Measurements from ENCODE around the gene MMP10. TPM values are rescaled to one million over a fixed set of nuclear protein-coding genes. Genes with fewer than 3 reads are reported as not detected.

MMP10 gene
- total and polyA plus RNA-seq, 2 experiments from 2014 or later, result 0.10 TPM; not detected in 1

DNA sequence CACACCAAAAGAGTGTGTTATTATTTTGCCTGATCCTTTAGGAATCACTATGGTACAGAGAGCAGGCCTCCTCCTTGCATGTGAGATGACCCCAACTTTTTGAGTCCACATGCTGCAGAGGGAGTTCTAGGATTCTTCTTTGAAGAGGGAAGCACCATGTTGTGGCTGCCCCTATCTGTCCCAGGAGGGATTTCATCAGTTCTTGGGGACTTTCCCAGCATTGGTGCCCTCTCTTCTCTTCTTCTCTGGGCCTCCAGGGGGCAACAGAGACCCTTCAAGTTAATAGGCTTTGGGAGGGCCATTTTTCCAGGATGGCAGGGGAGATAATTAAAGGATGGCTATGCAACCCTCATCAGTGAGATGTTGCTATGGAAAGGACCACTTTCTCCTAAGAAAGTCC, 14.0 kb upstream of the MMP10 start:
- Histone ChIP-seq H3K4me2 (no peak overlapping the region), H3K79me2 (replicated peaks; ENCODE audit: insufficient read depth) (no peaks in the 10 kb centered on the region), H3K27me3 (ENCODE audit: insufficient read depth) (no peaks in the 10 kb centered on the region), H3K4me3 (no peak overlapping the region), H3K36me3 (ENCODE audit: insufficient read depth) (no peaks in the 10 kb centered on the region), H4K20me1 (replicated peaks; ENCODE audit: insufficient read depth) (no peaks in the 10 kb centered on the region), H3K27ac (ENCODE audit: low read depth) (no peak overlapping the region), H3F3A (replicated peaks; ENCODE audit: low read depth) (no peaks in the 10 kb centered on the region), H3K9me2 (ENCODE audit: insufficient read depth) (no peaks in the 10 kb centered on the region), H2AFZ (peak overlapping the region; percentile 45), H3K4me1 (ENCODE audit: insufficient read depth) (no peaks in the 10 kb centered on the region)
- ATAC-seq (peak; percentile 100), DNase-seq (ENCODE audit: low spot score) (peak; percentile 91)
- TF ChIP-seq STAT1 (IDR thresholded peaks at IDR 0.05; ENCODE audit: unreplicated experiment) (no peak), ZNF331 (CRISPR knock-in tag; IDR thresholded peaks at IDR 0.05; ENCODE audit: low read depth) (no peak), CREB1 (CRISPR knock-in tag; IDR thresholded peaks at IDR 0.05; ENCODE audit: low read depth) (0 out of 2 replicates have a peak, but pooled peaks have one; percentile 7), CTCF (conservative IDR thresholded peaks at IDR 0.05; ENCODE audit: low read depth in 2 of 2) (peak; percentile 79 to 81), ZNF114 (CRISPR knock-in tag; IDR thresholded peaks at IDR 0.05) (no peak), EZH2 (IDR thresholded peaks at IDR 0.05; ENCODE audit: low read depth, unreplicated experiment) (no peak), REST (IDR thresholded peaks at IDR 0.05; ENCODE audit: unreplicated experiment) (no peak), NANOG (IDR thresholded peaks at IDR 0.05; ENCODE audit: borderline replicate concordance) (no peak), JUNB (IDR thresholded peaks at IDR 0.05; ENCODE audit: unreplicated experiment) (no peak), EZH2phosphoT487 (IDR thresholded peaks at IDR 0.05; ENCODE audit: unreplicated experiment) (no peak), POLR2AphosphoS5 (IDR thresholded peaks at IDR 0.05; ENCODE audit: low read depth) (no peak)
- TF ChIP-seq, protein P1, sequence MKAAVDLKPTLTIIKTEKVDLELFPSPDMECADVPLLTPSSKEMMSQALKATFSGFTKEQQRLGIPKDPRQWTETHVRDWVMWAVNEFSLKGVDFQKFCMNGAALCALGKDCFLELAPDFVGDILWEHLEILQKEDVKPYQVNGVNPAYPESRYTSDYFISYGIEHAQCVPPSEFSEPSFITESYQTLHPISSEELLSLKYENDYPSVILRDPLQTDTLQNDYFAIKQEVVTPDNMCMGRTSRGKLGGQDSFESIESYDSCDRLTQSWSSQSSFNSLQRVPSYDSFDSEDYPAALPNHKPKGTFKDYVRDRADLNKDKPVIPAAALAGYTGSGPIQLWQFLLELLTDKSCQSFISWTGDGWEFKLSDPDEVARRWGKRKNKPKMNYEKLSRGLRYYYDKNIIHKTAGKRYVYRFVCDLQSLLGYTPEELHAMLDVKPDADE (IDR thresholded peaks at IDR 0.05), result no peak
- TF ChIP-seq, protein P2, sequence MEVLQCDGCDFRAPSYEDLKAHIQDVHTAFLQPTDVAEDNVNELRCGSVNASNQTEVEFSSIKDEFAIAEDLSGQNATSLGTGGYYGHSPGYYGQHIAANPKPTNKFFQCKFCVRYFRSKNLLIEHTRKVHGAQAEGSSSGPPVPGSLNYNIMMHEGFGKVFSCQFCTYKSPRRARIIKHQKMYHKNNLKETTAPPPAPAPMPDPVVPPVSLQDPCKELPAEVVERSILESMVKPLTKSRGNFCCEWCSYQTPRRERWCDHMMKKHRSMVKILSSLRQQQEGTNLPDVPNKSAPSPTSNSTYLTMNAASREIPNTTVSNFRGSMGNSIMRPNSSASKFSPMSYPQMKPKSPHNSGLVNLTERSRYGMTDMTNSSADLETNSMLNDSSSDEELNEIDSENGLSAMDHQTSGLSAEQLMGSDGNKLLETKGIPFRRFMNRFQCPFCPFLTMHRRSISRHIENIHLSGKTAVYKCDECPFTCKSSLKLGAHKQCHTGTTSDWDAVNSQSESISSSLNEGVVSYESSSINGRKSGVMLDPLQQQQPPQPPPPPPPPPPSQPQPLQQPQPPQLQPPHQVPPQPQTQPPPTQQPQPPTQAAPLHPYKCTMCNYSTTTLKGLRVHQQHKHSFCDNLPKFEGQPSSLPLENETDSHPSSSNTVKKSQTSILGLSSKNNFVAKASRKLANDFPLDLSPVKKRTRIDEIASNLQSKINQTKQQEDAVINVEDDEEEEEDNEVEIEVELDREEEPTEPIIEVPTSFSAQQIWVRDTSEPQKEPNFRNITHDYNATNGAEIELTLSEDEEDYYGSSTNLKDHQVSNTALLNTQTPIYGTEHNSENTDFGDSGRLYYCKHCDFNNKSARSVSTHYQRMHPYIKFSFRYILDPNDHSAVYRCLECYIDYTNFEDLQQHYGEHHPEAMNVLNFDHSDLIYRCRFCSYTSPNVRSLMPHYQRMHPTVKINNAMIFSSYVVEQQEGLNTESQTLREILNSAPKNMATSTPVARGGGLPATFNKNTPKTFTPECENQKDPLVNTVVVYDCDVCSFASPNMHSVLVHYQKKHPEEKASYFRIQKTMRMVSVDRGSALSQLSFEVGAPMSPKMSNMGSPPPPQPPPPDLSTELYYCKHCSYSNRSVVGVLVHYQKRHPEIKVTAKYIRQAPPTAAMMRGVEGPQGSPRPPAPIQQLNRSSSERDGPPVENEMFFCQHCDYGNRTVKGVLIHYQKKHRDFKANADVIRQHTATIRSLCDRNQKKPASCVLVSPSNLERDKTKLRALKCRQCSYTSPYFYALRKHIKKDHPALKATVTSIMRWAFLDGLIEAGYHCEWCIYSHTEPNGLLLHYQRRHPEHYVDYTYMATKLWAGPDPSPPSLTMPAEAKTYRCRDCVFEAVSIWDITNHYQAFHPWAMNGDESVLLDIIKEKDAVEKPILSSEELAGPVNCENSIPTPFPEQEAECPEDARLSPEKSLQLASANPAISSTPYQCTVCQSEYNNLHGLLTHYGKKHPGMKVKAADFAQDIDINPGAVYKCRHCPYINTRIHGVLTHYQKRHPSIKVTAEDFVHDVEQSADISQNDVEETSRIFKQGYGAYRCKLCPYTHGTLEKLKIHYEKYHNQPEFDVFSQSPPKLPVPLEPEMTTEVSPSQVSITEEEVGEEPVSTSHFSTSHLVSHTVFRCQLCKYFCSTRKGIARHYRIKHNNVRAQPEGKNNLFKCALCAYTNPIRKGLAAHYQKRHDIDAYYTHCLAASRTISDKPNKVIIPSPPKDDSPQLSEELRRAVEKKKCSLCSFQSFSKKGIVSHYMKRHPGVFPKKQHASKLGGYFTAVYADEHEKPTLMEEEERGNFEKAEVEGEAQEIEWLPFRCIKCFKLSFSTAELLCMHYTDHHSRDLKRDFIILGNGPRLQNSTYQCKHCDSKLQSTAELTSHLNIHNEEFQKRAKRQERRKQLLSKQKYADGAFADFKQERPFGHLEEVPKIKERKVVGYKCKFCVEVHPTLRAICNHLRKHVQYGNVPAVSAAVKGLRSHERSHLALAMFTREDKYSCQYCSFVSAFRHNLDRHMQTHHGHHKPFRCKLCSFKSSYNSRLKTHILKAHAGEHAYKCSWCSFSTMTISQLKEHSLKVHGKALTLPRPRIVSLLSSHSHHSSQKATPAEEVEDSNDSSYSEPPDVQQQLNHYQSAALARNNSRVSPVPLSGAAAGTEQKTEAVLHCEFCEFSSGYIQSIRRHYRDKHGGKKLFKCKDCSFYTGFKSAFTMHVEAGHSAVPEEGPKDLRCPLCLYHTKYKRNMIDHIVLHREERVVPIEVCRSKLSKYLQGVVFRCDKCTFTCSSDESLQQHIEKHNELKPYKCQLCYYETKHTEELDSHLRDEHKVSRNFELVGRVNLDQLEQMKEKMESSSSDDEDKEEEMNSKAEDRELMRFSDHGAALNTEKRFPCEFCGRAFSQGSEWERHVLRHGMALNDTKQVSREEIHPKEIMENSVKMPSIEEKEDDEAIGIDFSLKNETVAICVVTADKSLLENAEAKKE (CRISPR knock-in tag; IDR thresholded peaks at IDR 0.05), result peak; percentile 78; the same call in 1 of the 2 replicates
- Mint-ChIP-seq H3K27ac (no peak overlapping the region), H3K27me3 (ENCODE audit: insufficient read depth, low read depth, poor library complexity) (no peaks in the 10 kb centered on the region), H3K4me3 (no peak overlapping the region), H3K36me3 (ENCODE audit: low read depth) (no peaks in the 10 kb centered on the region), H3K9me3 (no peaks in the 10 kb centered on the region), H3K4me1 (peaks cover 2% of the 10 kb centered on the region; the same call in 1 of the 3 replicates)

Data from GM23338 (cell line).